CD14-positive monocyte (primary cell): ENCODE results near the gene STIM1. TPM values are rescaled to one million over a fixed set of nuclear protein-coding genes. Genes with fewer than 3 reads are reported as not detected.

ENCODE experiments used
- DNase-seq, 3 donors: peaks; one replicate each; pipeline ENCODE4 v3.0.0-alpha.2; 2011 to 2022
- H2AFZ ChIP-seq: 2 replicates; pipeline ENCODE4 v1.6.0; 2012; ENCODE audit warnings: mild to moderate bottlenecking, low read depth, low read length, inconsistent platforms; ENCODE audit not compliant: insufficient read depth, poor library complexity, severe bottlenecking
- H3K27ac ChIP-seq, 2 donors: 1 replicate in 1 of 2; 2 replicates in 1 of 2; pipeline ENCODE4 v1.5.1; 2012 to 2013; ENCODE audit warnings: low read length in 2 of 2, control low read depth in 1 of 2, inconsistent platforms in 1 of 2, low read depth in 1 of 2, mild to moderate bottlenecking in 1 of 2
- H3K27me3 ChIP-seq, 2 donors: one replicate each; pipeline versions ENCODE4 v1.6.0 to v1.6.1; 2011 to 2013; ENCODE audit warnings: low read length in 2 of 2; ENCODE audit not compliant: control insufficient read depth in 2 of 2, insufficient read depth in 2 of 2
- H3K36me3 ChIP-seq, 2 donors: replicated peaks in 1 of 2; 1 replicate in 1 of 2; 2 replicates in 1 of 2; pipeline versions ENCODE4 v1.5.1 to v1.6.1; 2012 to 2013; ENCODE audit warnings: low read length in 2 of 2, control low read depth in 1 of 2, inconsistent platforms in 1 of 2, mild to moderate bottlenecking in 1 of 2; ENCODE audit not compliant: insufficient read depth in 2 of 2, control insufficient read depth in 1 of 2
- H3K4me1 ChIP-seq, 2 donors: 1 replicate in 1 of 2; 2 replicates in 1 of 2; pipeline versions ENCODE4 v1.5.1 to v1.6.1; 2012 to 2013; ENCODE audit warnings: low read length in 2 of 2, control low read depth in 1 of 2, inconsistent platforms in 1 of 2, mild to moderate bottlenecking in 1 of 2, moderate library complexity in 1 of 2; ENCODE audit not compliant: insufficient read depth in 2 of 2, control insufficient read depth in 1 of 2
- H3K4me2 ChIP-seq: replicated peaks from 2 replicates; pipeline ENCODE3; 2012; ENCODE audit warnings: low read length, moderate library complexity, mild to moderate bottlenecking; ENCODE audit not compliant: poor library complexity, severe bottlenecking; ENCODE audit errors: extremely low read depth
- H3K4me3 ChIP-seq, 3 experiments: fragments of 200-600 bp in 1 of 3; sonication (generic) in 1 of 3; replicated peaks in 1 of 3; 1 replicate in 2 of 3; 2 replicates in 1 of 3; pipeline ENCODE4 v1.5.1; 2011 to 2013; ENCODE audit warnings: low read length in 3 of 3, mild to moderate bottlenecking in 3 of 3, control low read depth in 2 of 3, low read depth in 2 of 3, inconsistent platforms in 1 of 3, moderate library complexity in 1 of 3
- H3K79me2 ChIP-seq: 2 replicates; pipeline ENCODE4 v1.6.0; 2012; ENCODE audit warnings: mild to moderate bottlenecking, control low read depth, inconsistent platforms, low read length, moderate library complexity; ENCODE audit not compliant: insufficient read depth
- H3K9ac ChIP-seq: 2 replicates; pipeline ENCODE4 v1.6.0; 2017; ENCODE audit warnings: low read length, mild to moderate bottlenecking; ENCODE audit not compliant: insufficient read depth, poor library complexity, severe bottlenecking
- H3K9me3 ChIP-seq, 2 donors: replicated peaks in 1 of 2; 1 replicate in 1 of 2; 2 replicates in 1 of 2; pipeline versions ENCODE4 v1.5.1 to v1.6.1; 2012 to 2013; ENCODE audit warnings: low read length in 2 of 2, control low read depth in 1 of 2; ENCODE audit not compliant: control insufficient read depth in 1 of 2, insufficient read depth in 1 of 2
- H4K20me1 ChIP-seq: 2 replicates; pipeline ENCODE4 v1.6.0; 2012; ENCODE audit warnings: mild to moderate bottlenecking, low read length, control low read depth, moderate library complexity; ENCODE audit not compliant: insufficient read depth
- H3K27ac Mint-ChIP-seq, 7 donors: one replicate each; pipeline ENCODE4 v1.8.0; 2020; ENCODE audit warnings: mild to moderate bottlenecking in 7 of 7, mixed read lengths in 7 of 7, moderate library complexity in 6 of 7, inconsistent platforms in 2 of 7
- H3K27me3 Mint-ChIP-seq, 3 donors: one replicate each; pipeline ENCODE4 v1.8.0; 2021 to 2022; ENCODE audit warnings: low read depth in 3 of 3, mild to moderate bottlenecking in 3 of 3, mixed read lengths in 3 of 3, moderate library complexity in 3 of 3, inconsistent platforms in 1 of 3
- H3K36me3 Mint-ChIP-seq, 2 donors: one replicate each; pipeline ENCODE4 v1.8.0; 2020; ENCODE audit warnings: mixed read lengths in 2 of 2, inconsistent platforms in 1 of 2, mild to moderate bottlenecking in 1 of 2
- H3K4me1 Mint-ChIP-seq: one replicate; pipeline ENCODE4 v1.8.0; 2020; ENCODE audit warnings: mild to moderate bottlenecking, mixed read lengths
- H3K4me3 Mint-ChIP-seq, 2 donors: one replicate each; pipeline ENCODE4 v1.8.0; 2020; ENCODE audit warnings: mild to moderate bottlenecking in 2 of 2, mixed read lengths in 2 of 2, moderate library complexity in 1 of 2
- H3K9me3 Mint-ChIP-seq, 7 donors: one replicate each; pipeline ENCODE4 v1.8.0; 2020 to 2022; ENCODE audit warnings: mixed read lengths in 7 of 7, mild to moderate bottlenecking in 6 of 7, moderate library complexity in 6 of 7, inconsistent platforms in 2 of 7
- CTCF ChIP-seq: fragments of 200-600 bp; IDR thresholded peaks from one replicate; pipeline ENCODE4 v1.8.0; 2022; ENCODE audit warnings: antibody characterized with exemption, mild to moderate bottlenecking
- WGBS: methylation state at CpG from one replicate; pipeline ENCODE4 v1.1.5; 2013; ENCODE audit warnings: missing lambda C conversion rate; ENCODE audit not compliant: insufficient coverage; 5-methylcytosine and 5-hydroxymethylcytosine counted together
- intact Hi-C, 2 donors: fragments of 100-400 bp; cut with micrococcal nuclease; formaldehyde crosslinking; loops; one replicate each; pipeline versions ENCODE4 v1.15.0 to v1.15.1; 2023
- polyA plus RNA-seq, 3 donors: library from polyadenylated mRNA; depleted of rRNA in 1 of 3; unstranded in 2 of 3; stranded (reverse) in 1 of 3; fragments of 300-500 nt in 2 of 3; fragments of >200 nt in 1 of 3; fragmentation: Illumina TruSeq in 2 of 3; gene quantifications; 1 replicate in 2 of 3; 2 replicates in 1 of 3; pipeline ENCODE4 v1.2.3, GENCODE V29; 2012 to 2021

STIM1 gene
- polyA plus RNA-seq, 3 donors, result 14.0 to 68.6 (median 21.0) TPM

DNA sequence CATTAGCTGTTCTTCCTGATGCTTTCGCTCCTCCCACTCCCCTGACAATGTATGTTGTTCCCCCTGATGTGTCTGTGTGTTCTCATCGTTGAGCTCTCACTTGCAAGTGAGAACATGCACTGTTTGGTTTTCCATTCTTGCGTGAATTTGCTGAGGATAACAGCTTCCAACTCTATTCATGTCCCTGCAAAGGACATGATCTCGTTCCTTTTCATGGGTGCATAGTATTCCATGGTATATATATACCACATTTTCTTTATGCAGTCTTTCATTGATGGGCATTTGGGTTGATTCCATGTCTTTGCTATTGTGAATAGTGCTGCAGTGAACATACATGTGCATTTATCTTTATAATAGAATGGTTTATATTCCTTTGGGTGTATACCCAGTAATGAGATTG lies 180.5 kb downstream of the STIM1 start:
- H3K79me2 ChIP-seq, result peaks cover 76% of the 10 kb centered on the region
- H3K27ac ChIP-seq, result no peak overlapping the region
- H3K9ac ChIP-seq, result no peak overlapping the region
- H3K4me2 ChIP-seq, result no peak overlapping the region
- WGBS, result no CpG with 5 or more reads among the region's 4 CpGs
- H3K9me3 Mint-ChIP-seq, result peaks cover 4 to 14% (median 12%) of the 10 kb centered on the region in 7 donors
- peaks cover 47% of the 10 kb centered on the region for H4K20me1 ChIP-seq
- intact Hi-C loops, result no loop called here
- no peak overlapping the region for H3K4me3 Mint-ChIP-seq
- peaks cover 0 to 8% of the 10 kb centered on the region in 2 donors for H3K9me3 ChIP-seq
- peak overlapping the region in 1 of 7 donors; percentile 60 for H3K27ac Mint-ChIP-seq
- H3K4me1 ChIP-seq, result no peaks in the 10 kb centered on the region
- no peaks in the 10 kb centered on the region for H3K27me3 ChIP-seq
- no peak for DNase-seq
- H3K27me3 Mint-ChIP-seq, result no peaks in the 10 kb centered on the region
- peaks cover 16 to 18% of the 10 kb centered on the region in 2 donors for H3K36me3 Mint-ChIP-seq
- TF ChIP-seq CTCF, result no peak
- H3K4me1 Mint-ChIP-seq, result peaks cover 6% of the 10 kb centered on the region
- H3K36me3 ChIP-seq, result peaks cover 0 to 5% of the 10 kb centered on the region in 2 donors
- no peak overlapping the region for H2AFZ ChIP-seq
- H3K4me3 ChIP-seq, result no peak overlapping the region

- Histone ChIP-seq H3K4me1 (no peaks in the 10 kb centered on the region), H3K79me2 (peaks cover 84% of the 10 kb centered on the region), H3K9me3 (no peaks in the 10 kb centered on the region), H3K4me3 (no peak overlapping the region), H4K20me1 (peaks cover 73% of the 10 kb centered on the region), H3K4me2 (no peak overlapping the region), H2AFZ (no peak overlapping the region), H3K27ac (no peak overlapping the region), H3K27me3 (no peaks in the 10 kb centered on the region), H3K9ac (no peak overlapping the region), H3K36me3 (peaks cover 0 to 5% of the 10 kb centered on the region in 2 donors)
- intact Hi-C loops, result no loop called here
- WGBS, result 100% methylated on average over 1 of the region's 3 CpGs
- no peak for TF ChIP-seq CTCF
- Mint-ChIP-seq H3K9me3 (peaks cover 0 to 5% (median 3%) of the 10 kb centered on the region in 7 donors), H3K4me1 (peaks cover 7% of the 10 kb centered on the region), H3K4me3 (no peak overlapping the region), H3K27me3 (no peaks in the 10 kb centered on the region), H3K27ac (peak overlapping the region in 2 of 7 donors; percentile 9 to 26), H3K36me3 (peaks cover 10 to 15% of the 10 kb centered on the region in 2 donors)
- no peak for DNase-seq
These were observed 183.5 kb downstream of the STIM1 start for GRCh38 chr11:4039011-4039410.
